Activated CD4-positive, alpha-beta T cell treated with anti-CD3 and anti-CD28 coated beads, Interleukin-2, amount 50 U/mL, for 48 hours (primary cell): ENCODE measurements around the gene DSTYK.
"Not testable (repeated sequence)": the region's sequence is repeated elsewhere in the genome, so short reads cannot be mapped to it uniquely, and the experiment has no call there.

Experiments
- DNase-seq, 2 experiments: peaks; one replicate each; pipeline ENCODE4 v3.0.0-alpha.2; 2020

DSTYK gene

GRCh38 chr1:205241366-205242030 lies 30.0 kb upstream of the DSTYK start:
- no peak for DNase-seq

GRCh38 chr1:205240569-205240968 lies 29.1 kb upstream of the DSTYK start:
- DNase-seq = no peak

- no peak for DNase-seq
These were observed 28.6 kb upstream of the DSTYK start for GRCh38 chr1:205240118-205240517.

- no peak for DNase-seq
These were observed 27.6 kb upstream of the DSTYK start for GRCh38 chr1:205239078-205239477.

GRCh38 chr1:205237526-205238484 lies 26.3 kb upstream of the DSTYK start:
- DNase-seq = peak; percentile 68 to 77

- no peak for DNase-seq
These were observed 25.5 kb upstream of the DSTYK start for GRCh38 chr1:205236951-205237475.

- no peak for DNase-seq
These were observed 25.0 kb upstream of the DSTYK start for GRCh38 chr1:205236526-205236925.

- no peak for DNase-seq
These were observed 24.4 kb upstream of the DSTYK start for GRCh38 chr1:205235951-205236350.

GRCh38 chr1:205233986-205234385 lies 22.5 kb upstream of the DSTYK start:
- not testable (repeated sequence) for DNase-seq

GRCh38 chr1:205232945-205233397 lies 21.5 kb upstream of the DSTYK start:
- DNase-seq = peak in 1 of 2 experiments; percentile 26

- DNase-seq = no peak
These were observed 20.8 kb upstream of the DSTYK start for GRCh38 chr1:205232127-205232820.

GRCh38 chr1:205230982-205231381 lies 19.5 kb upstream of the DSTYK start:
- no peak for DNase-seq

- no peak for DNase-seq
These were observed 18.6 kb upstream of the DSTYK start for GRCh38 chr1:205229916-205230700.

- peak; percentile 63 to 78 for DNase-seq
These were observed 17.9 kb upstream of the DSTYK start for GRCh38 chr1:205229399-205229871.

- peak in 1 of 2 experiments; percentile 26 for DNase-seq
These were observed 16.6 kb upstream of the DSTYK start for GRCh38 chr1:205228093-205228521.

- peak; percentile 84 to 88 for DNase-seq
These were observed 16.1 kb upstream of the DSTYK start, which contains the start of gene TMCC2 for GRCh38 chr1:205227584-205228013. Gene TMCC2 (plus strand): TSS chr1:205227946. CDS start chr1:205228565, 619 bp downstream.

GRCh38 chr1:205226868-205227583 lies 15.5 kb upstream of the DSTYK start:
- no peak for DNase-seq

GRCh38 chr1:205225901-205226765 lies 14.6 kb upstream of the DSTYK start:
- DNase-seq = no peak

- DNase-seq = no peak
These were observed 13.2 kb upstream of the DSTYK start for GRCh38 chr1:205224736-205225135.

- no peak for DNase-seq
These were observed 8.9 kb upstream of the DSTYK start for GRCh38 chr1:205220421-205220820.
